C4-2B (cell line): Measurements from ENCODE around the gene NVL.
A peak's percentile ranks its signal among the peaks of the same experiment; 100 is the strongest.

Source experiments
- H3K27ac ChIP-seq: fragments of 450-650 bp; 2 replicates; pipeline ENCODE4 v1.5.1; 2017
- ZFX ChIP-seq: fragments of 450-650 bp; IDR thresholded peaks from 2 replicates; pipeline ENCODE4 v1.6.1; 2017
- TF ChIP-seq, protein P1 (sequence below): fragments of 450-650 bp; conservative IDR thresholded peaks from 2 replicates; pipeline ENCODE4 v1.5.1; 2017; ENCODE audit warnings: mild to moderate bottlenecking

The NVL gene

DNA sequence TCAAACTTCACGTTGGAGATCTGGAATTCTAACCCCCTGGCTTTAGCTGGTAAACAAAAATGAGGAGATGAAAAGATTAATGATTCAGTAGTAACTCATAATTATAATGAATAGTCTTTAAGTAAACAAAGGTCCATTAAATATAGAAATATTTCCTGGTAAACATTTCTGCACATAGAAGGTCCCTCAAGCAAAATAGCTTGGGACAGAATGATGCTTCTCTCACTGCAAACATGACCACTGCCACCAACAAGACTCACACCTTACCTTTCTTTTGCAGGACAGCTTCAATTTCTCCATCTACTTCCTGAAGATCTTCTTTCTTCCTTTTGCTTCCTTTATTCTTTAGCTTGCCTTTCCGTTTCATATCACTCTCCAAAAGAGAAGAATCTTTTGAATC, 25.2 kb downstream of the NVL start:
- TF ChIP-seq, protein P1, sequence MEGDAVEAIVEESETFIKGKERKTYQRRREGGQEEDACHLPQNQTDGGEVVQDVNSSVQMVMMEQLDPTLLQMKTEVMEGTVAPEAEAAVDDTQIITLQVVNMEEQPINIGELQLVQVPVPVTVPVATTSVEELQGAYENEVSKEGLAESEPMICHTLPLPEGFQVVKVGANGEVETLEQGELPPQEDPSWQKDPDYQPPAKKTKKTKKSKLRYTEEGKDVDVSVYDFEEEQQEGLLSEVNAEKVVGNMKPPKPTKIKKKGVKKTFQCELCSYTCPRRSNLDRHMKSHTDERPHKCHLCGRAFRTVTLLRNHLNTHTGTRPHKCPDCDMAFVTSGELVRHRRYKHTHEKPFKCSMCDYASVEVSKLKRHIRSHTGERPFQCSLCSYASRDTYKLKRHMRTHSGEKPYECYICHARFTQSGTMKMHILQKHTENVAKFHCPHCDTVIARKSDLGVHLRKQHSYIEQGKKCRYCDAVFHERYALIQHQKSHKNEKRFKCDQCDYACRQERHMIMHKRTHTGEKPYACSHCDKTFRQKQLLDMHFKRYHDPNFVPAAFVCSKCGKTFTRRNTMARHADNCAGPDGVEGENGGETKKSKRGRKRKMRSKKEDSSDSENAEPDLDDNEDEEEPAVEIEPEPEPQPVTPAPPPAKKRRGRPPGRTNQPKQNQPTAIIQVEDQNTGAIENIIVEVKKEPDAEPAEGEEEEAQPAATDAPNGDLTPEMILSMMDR: no peak
- no peak for TF ChIP-seq ZFX
- no peak overlapping the region for H3K27ac ChIP-seq

DNA sequence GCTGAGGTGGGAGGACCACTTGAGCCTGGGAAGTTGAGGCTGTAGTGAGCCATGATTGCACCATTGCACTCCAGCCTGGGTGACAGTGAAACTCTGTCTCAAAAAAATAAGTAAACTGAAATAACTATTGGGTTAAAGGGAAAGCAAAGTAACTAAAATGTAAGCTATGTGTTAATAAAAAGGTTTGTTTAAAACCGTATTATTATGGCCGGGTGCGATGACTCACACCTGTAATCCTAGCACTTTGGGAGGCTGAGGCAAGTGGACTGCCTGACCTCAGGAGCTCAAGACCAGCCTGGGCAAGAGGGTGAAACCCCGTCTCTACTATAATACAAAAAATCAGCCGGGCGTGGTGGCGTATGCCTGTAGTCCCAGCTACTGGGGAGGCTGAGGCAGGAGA, 27.0 kb downstream of the NVL start:
- TF ChIP-seq, protein P1: no peak
- TF ChIP-seq ZFX: no peak
- peak overlapping the region; percentile 86 for H3K27ac ChIP-seq

DNA sequence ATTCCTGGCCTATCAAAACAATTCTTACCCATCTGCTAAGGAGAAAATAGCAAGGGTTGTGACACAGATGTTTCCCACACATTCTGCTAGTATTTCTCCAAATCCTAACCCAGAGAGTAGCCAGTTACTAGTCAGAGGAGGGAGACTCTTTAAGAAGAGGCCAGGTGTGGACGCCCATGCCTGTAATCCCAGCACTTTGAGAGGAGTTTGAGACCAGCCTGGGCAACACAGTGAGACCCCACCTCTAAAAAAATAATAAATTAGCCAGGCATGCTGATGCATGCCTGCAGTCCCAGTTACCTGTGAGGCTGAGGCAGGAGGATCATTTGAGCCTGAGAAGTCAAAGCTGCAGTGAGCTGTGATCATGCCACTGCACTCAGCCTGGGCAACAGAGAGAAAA, 28.6 kb downstream of the NVL start:
- peak overlapping the region; percentile 86 for H3K27ac ChIP-seq
- TF ChIP-seq, protein P1: no peak
- TF ChIP-seq ZFX: no peak

DNA sequence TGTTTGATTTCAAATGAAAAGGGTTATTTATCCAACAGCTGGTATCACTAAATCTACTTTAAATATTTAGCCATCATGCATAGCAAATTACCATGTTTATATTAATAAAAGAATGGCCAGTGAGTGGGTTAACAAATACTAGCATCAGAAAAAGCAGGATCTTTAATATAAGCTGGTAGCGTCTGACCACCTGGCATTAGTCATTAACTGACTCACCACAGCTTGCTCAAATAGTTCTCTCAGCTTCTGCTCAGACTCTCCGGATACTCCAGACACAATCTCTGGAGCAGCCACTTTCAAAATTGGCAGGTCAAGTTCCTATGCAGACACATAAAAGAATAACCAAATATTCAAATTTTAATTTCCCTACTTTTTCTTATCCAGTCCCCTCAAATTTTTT, 29.6 kb downstream of the NVL start:
- peak overlapping the region; percentile 86 for H3K27ac ChIP-seq
- no peak for TF ChIP-seq ZFX
- TF ChIP-seq, protein P1: no peak

DNA sequence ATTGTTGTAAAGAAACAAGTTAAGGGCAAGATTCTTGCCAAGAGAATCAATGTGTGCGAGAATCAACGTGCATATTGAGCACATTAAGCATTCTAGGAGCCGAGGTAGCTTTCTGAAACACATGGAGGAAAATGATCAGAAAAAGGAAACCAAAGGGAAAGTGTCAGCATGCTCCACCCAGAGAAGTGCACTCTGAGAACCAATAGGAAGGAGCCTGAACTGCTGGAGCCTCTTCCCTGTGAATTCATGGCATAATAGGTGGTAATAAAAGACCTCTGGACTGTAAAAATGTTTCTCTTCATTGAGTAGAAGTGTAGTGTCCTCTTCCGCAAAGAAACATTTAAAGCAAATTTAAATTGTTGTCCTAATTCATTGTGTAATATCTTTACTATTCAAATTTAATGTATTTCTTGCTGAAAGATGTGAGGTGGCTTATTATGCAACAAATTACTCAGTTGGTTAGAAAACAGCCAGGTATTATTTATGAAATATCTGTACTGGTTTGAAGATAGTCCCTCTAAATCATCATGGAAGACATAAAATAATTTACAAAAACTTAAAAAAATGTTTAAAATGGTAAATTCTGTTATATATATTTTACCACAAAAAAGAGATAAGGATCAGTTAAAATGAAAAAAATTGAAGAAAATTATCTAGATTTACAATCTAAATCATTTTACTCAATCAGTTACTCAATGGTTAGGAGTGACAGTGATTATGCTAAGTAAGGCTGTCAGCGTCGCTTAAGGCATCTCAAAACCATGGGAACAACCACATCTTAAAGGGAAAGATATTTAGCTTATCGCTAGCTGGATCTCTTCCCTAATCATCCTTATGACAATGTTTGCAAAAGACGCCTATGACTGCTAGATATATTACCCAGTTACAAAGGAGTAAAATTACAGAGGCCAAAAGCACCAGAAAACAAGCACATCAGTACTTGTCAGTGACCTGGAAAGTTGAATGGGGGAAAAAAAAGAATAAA, 31.3 kb downstream of the NVL start:
- H3K27ac ChIP-seq: peak overlapping the region; percentile 42

DNA sequence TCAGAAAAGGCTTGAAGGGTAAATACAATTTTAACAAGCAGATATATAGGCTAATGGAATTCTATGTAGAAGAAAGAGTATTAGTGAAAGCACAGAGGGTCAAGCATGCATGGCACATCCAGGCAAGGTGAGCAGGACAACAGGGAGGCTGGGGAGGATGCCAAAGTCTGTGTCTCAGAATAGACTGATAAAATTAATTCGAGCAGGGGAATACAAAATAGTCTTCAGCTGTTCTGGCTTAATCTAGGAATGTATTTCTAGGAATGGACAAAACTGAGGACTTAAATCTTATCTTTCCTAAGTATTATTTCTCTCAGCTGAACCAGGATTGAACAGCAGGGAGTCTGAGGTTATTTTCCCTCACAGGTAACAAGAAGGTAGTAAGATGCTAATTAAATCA, 35.2 kb downstream of the NVL start:
- H3K27ac ChIP-seq: peak overlapping the region; percentile 55
- TF ChIP-seq, protein P1: no peak
- TF ChIP-seq ZFX: no peak

More for the DNA sequence above, 31.3 kb downstream of the NVL start:
- TF ChIP-seq, protein P1: no peak
- TF ChIP-seq ZFX: no peak

DNA sequence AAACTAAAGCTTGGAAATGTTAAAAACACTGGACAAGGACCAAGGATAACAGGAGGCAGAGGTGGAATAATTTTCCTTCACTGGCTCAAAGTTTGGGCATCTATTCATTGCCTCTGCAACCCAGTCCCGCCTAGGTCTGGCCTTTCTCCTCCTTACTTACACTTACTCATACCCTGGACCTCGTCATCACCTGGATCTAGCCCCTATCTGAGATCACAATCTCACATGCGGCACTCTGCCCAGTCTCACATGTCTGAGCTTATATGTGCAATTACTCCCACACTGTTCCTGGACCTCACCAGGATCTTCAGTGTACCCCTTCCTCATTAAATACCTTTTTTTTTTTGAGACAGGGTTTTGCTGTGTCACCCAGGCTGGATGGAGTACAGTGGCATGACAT, 37.6 kb downstream of the NVL start:
- TF ChIP-seq ZFX: no peak
- TF ChIP-seq, protein P1: no peak
- peak overlapping the region; percentile 89 for H3K27ac ChIP-seq
